ENCODE results near the gene WDR43. TPM values are rescaled to one million over a fixed set of nuclear protein-coding genes. Genes with fewer than 3 reads are reported as not detected.
"Not testable (repeated sequence)": the region's sequence is repeated elsewhere in the genome, so short reads cannot be mapped to it uniquely, and the experiment has no call there.

Gene WDR43
- total RNA-seq, 1 donor from 2014 or later = 19.0 TPM

DNA sequence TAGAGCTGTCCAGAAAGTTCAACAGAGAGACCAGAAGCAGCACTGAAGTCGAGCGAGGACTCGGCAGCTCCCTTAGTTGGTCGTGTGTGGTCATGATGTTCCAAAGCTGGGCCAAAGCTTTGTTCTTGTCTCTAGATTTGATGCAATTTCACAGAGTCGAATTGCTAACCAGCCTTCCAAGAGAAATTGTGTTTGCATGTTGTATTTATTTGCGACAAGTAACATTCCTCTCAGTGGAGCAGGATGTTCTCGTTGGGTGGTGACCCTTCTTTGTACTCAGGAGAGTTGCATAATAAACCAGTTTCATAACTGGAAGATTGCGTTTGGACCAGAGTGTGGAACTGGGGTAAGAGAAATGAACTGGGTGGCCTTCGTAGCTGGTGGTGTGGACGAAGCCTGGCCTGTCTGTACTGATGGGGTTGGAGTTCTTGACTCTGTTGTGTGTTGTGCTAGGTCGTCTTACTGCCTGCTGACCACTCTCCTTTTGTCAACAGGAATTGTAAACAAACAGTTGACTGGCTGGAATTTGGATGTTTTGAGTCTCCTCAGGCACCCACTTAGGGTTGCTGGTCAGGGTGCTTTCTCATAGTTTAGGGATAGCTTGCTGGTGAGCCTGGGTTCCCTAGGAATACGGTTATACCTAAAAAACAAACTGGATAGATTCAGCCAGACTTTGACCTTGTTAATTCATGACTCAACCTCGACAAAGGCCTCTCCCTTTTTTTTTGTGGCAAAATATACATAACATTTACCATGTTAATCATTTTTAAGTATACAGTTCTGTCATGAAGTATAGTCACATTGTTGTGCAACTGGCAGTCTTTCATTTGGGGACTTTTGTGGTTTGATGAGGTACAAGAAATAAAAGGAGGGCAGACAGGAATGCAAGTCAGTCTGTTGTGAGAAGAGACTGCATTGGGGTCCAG, 57.7 kb downstream of the WDR43 start:
- intact Hi-C loops (cut with DNase I) = loop anchor here (10.0 kb wide), 1 partner anchor 973 kb away; the partner anchor contains the start of gene ALK
- ATAC-seq (ENCODE audit: poor library complexity) (peak; percentile 82), DNase-seq (no peak)

GRCh38 chr2:28952836-28953211, 58.4 kb downstream of the WDR43 start:
- intact Hi-C loops (cut with DNase I) = loop anchor here (10.0 kb wide), 1 partner anchor 972 kb away; the partner anchor contains the start of gene ALK
- DNase-seq = no peak
- ATAC-seq (ENCODE audit: poor library complexity) = peak; percentile 13

- intact Hi-C loops (cut with DNase I) = loop anchor here (5.0 to 10.0 kb wide), 2 partner anchors 887 to 969 kb away; partner anchors contain the start of gene ALK
- DNase-seq (no peak), ATAC-seq (ENCODE audit: poor library complexity) (no peak)
These were observed 61.0 kb downstream of the WDR43 start for GRCh38 chr2:28955467-28955866.

DNA sequence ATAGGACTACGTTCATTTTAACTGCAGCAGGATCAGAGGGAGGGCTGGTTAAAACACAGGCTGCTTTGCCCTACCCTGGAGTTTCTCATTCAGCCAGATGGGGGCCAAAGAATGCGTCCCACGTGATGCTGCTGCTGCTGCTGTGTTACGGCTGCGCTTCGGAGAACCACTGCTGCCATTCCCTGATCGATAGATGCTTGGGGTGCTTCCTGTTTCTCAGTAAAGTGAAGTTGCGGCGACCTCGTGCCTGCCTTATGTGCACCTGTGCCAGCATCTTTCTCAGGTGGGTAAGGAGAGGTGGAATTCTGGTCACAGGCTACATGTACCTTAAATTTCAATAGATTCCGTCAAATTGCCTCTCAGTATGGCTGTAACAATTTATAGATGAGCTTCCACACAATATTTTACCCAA, 62.0 kb downstream of the WDR43 start:
- intact Hi-C loops (cut with DNase I) = loop anchor here (5.0 to 10.0 kb wide), 2 partner anchors 886 to 968 kb away; partner anchors contain the start of gene ALK
- peak; percentile 57 for DNase-seq
- no peak for ATAC-seq (ENCODE audit: poor library complexity)

- intact Hi-C loops (cut with DNase I) = loop anchor here (5.0 to 10.0 kb wide), 2 partner anchors 885 to 968 kb away; partner anchors contain the start of gene ALK
- ATAC-seq (ENCODE audit: poor library complexity) = no peak
- DNase-seq = no peak
These were observed 62.4 kb downstream of the WDR43 start for GRCh38 chr2:28956890-28957289.

- intact Hi-C loops (cut with DNase I) = loop anchor here (2.0 to 10.0 kb wide), 3 partner anchors 236 to 966 kb away; partner anchors contain the start of gene ALK
- DNase-seq (peak; percentile 72), ATAC-seq (ENCODE audit: poor library complexity) (peak; percentile 93)
These were observed 64.2 kb downstream of the WDR43 start for GRCh38 chr2:28958689-28959088.

GRCh38 chr2:28960401-28960800, 65.9 kb downstream of the WDR43 start:
- DNase-seq = no peak
- intact Hi-C loops (cut with DNase I) = no loop called here
- no peak for ATAC-seq (ENCODE audit: poor library complexity)

DNA sequence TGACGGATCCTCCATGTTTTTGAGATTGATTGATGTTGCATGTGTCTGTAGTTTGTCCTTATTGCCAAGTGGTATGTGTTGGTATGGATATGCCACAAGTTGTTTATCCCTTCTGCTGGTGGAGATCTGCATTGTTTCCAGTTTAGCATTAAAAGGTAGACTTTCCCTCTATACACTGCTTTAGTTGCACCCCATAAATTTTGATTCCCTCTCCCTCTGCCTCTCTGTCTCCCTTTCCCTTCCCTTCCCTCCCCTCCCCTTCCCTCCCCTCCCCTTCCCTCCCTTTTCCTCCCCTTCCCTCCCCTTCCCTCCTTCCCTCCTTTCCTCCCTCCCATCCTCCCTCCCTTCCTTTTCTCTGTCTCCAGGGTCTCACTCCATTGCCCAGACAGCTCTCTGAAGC, 68.0 kb downstream of the WDR43 start:
- DNase-seq = no peak
- intact Hi-C loops (cut with DNase I) = no loop called here
- ATAC-seq (ENCODE audit: poor library complexity) = no peak

- ATAC-seq (ENCODE audit: poor library complexity) (no peak), DNase-seq (no peak)
- intact Hi-C loops (cut with DNase I) = no loop called here
These were observed 76.1 kb downstream of the WDR43 start for GRCh38 chr2:28970464-28971160.

- no peak for DNase-seq
- ATAC-seq (ENCODE audit: poor library complexity) = no peak
- intact Hi-C loops (cut with DNase I) = no loop called here
These were observed 78.4 kb downstream of the WDR43 start for GRCh38 chr2:28972778-28973335.

- DNase-seq (no peak), ATAC-seq (ENCODE audit: poor library complexity) (no peak)
- intact Hi-C loops (cut with DNase I) = no loop called here
These were observed 79.8 kb downstream of the WDR43 start for GRCh38 chr2:28974252-28974651.

DNA sequence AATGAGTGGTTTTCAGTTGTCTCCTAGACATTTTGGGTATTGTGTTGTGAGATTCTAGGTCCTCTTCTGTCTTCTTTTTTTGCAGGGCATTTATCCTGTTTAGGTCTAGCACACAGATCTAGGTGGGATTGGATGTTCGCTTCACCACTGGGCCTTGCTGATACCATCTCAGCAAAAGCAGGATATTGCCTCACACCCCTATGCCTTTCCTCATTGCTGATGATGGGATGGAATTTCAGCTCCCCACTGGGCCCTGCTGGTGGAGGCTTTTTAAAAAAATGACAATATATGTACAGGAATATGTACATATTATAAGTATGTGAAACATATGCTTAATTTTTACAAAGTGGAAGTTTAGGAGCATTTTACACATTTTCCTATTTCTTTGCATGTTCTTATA, 81.2 kb downstream of the WDR43 start:
- intact Hi-C loops (cut with DNase I) = no loop called here
- ATAC-seq (ENCODE audit: poor library complexity) (no peak), DNase-seq (no peak)

GRCh38 chr2:28976584-28976983, 82.1 kb downstream of the WDR43 start:
- intact Hi-C loops (cut with DNase I) = no loop called here
- ATAC-seq (ENCODE audit: poor library complexity) (peak; percentile 37), DNase-seq (no peak)

DNA sequence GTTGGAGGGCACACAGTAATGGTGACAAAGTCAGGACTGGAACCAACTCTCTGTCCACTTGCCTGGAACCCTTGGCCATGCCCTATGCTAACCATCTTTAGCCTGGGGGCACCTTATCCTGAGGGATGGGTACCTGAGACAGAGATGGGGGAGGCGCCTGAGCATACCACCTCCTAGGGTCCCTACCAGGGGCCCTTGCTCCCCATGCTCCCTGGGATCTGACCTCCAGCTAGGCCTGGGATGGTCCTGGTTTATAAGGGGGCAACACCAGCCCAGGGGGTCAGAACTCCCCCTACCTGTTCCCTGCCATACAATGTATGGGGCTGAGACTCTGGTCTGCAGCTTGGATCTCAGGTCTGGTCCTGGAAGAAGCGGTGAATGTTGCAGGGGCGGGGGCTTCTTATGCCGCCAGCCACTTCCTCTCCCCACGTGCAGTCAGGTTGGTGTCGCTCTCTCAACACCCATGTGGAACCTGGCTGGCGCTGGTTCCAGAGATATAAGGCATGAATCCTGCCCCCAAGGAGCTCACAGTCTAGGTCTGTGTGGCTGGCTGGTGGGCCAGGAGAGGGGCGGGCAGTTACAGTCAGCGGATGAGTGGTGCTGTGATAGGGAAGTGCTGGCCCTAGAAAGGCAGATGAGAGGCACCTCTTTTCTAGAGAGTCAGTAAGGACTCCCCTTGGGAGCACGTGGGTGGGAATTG, 82.9 kb downstream of the WDR43 start:
- intact Hi-C loops (cut with DNase I) = no loop called here
- DNase-seq (no peak), ATAC-seq (ENCODE audit: poor library complexity) (no peak)

GRCh38 chr2:28978001-28978400, 83.5 kb downstream of the WDR43 start:
- intact Hi-C loops (cut with DNase I); DNase-seq; ATAC-seq (ENCODE audit: poor library complexity): not testable (repeated sequence)

DNA sequence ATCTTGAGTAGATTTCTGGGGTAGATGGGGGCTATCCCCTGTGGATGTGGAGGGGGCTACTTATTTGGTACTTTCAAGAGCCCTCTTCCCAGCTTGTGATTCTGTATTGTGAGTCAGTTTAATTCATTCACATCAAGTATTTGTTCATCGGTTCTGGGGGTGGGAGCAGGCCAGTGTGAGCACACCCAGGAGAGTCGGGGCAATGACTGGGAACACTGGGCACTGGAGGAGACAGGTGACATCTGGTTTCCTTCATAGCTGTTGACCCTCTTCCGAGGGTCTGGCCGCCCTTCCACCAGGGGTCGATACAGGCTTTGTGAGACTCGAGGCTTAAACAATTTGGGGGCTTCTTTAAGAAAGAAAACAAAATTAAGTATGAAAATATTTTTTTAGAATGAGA, 84.1 kb downstream of the WDR43 start:
- ATAC-seq (ENCODE audit: poor library complexity) = no peak
- intact Hi-C loops (cut with DNase I) = no loop called here
- no peak for DNase-seq

GRCh38 chr2:28979041-28979440, 84.6 kb downstream of the WDR43 start:
- no peak for ATAC-seq (ENCODE audit: poor library complexity)

DNA sequence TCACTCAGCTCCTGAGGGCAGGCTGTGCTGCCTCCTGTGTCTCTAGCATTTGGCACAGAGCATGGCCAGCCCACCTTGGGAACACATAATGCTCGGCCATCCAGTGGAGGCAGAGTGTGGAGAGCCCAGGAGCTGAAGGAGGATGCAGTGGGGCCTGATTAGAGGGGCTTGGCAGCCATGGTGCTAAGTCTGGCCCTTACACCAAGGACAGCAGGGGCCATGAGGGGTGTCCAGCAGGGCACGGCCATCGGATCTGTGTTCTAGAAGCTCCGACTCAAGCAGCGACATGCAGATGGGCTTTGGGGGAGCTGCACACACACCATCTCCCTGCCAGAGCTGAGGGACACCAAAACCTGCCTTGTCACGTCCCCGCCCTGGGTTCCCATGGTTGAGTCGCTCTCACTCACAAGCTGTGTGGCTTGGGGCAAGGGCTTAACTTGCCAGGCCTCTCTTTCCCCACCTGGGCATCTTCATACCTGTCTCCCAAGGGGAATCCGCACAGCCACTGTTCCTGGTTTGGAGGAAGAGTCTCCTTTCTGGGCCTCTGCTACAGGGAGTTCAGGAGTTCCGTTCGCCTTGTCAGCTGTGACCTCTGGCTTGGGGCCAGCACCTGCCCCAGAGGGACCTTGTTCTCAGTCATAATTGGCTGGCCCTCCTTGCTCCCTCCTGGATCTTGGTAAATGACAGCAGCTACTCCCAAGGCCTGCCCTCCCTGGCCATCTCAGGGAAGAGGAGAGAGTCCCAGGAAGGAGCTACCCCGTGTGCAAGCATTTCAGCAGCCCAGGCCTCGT, 85.3 kb downstream of the WDR43 start:
- intact Hi-C loops (cut with DNase I) = no loop called here
- ATAC-seq (ENCODE audit: poor library complexity) (no peak), DNase-seq (no peak)

More at GRCh38 chr2:28979041-28979440, 84.6 kb downstream of the WDR43 start:
- intact Hi-C loops (cut with DNase I) = no loop called here
- DNase-seq = no peak
